H1 (cell line): ENCODE results near the gene ID2. TPM values are rescaled to one million over a fixed set of nuclear protein-coding genes. Genes with fewer than 3 reads are reported as not detected.

Experiments
- CTCF ChIA-PET: fragments of 300-600 bp; sonication (Branson Sonifier 250); formaldehyde crosslinking; loops from one replicate; lab custom pipeline; 2021; ENCODE audit not compliant: partially characterized antibody; lab: Charles Lee
- POLR2A ChIA-PET: fragments of 300-600 bp; sonication (Branson Sonifier 250); formaldehyde crosslinking; loops from one replicate; lab custom pipeline; 2021; ENCODE audit warnings: inconsistent platforms; ENCODE audit not compliant: partially characterized antibody; lab: Charles Lee
- DNase-seq, 2 experiments: peaks; one replicate each; pipeline versions ENCODE4 v3.0.0 to v3.0.0-alpha.2; 2010 to 2022; ENCODE audit warnings: low spot score in 2 of 2, low read depth in 1 of 2, mixed read lengths in 1 of 2
- FAIRE-seq: peaks from 2 replicates; lab custom pipeline; 2011; peaks lifted over from hg19 to GRCh38; lab: Jason Lieb, UNC
- H2AFZ ChIP-seq: 2 replicates; pipeline ENCODE4 v1.8.1; 2012; ENCODE audit warnings: low read length, inconsistent platforms
- H2AK5ac ChIP-seq: 2 replicates; pipeline ENCODE4 v1.6.1; 2013; ENCODE audit warnings: low read depth, low read length
- H2BK120ac ChIP-seq: replicated peaks from 2 replicates; pipeline ENCODE3; 2013; ENCODE audit warnings: low read depth, low read length, inconsistent platforms
- H2BK12ac ChIP-seq: 2 replicates; pipeline ENCODE4 v1.6.1; 2013; ENCODE audit warnings: low read depth, low read length
- H2BK15ac ChIP-seq: 2 replicates; pipeline ENCODE4 v1.6.1; 2013; ENCODE audit warnings: low read length
- H2BK20ac ChIP-seq: 2 replicates; pipeline ENCODE4 v1.6.1; 2013; ENCODE audit warnings: low read length
- H2BK5ac ChIP-seq: 2 replicates; pipeline ENCODE4 v1.6.1; 2013; ENCODE audit warnings: low read depth, low read length
- H3K14ac ChIP-seq: 2 replicates; pipeline ENCODE4 v1.6.1; 2013; ENCODE audit warnings: inconsistent platforms; ENCODE audit not compliant: insufficient read length
- H3K18ac ChIP-seq: 2 replicates; pipeline ENCODE4 v1.6.1; 2013; ENCODE audit warnings: low read length; ENCODE audit errors: extremely low read depth
- H3K23ac ChIP-seq: 2 replicates; pipeline ENCODE4 v1.6.1; 2013; ENCODE audit warnings: inconsistent platforms; ENCODE audit not compliant: insufficient read length
- H3K23me2 ChIP-seq: 2 replicates; pipeline ENCODE4 v1.6.1; 2013; ENCODE audit warnings: low read depth, low read length
- H3K27ac ChIP-seq: 2 replicates; pipeline ENCODE4 v1.6.1; 2011; ENCODE audit warnings: low read depth, low read length, inconsistent platforms
- H3K27me3 ChIP-seq, 4 experiments: replicated peaks in 1 of 4; 1 replicate in 1 of 4; 2 replicates in 3 of 4; pipeline versions ENCODE4 v1.6.1 to v1.8.1; 2011 to 2013; ENCODE audit warnings: low read length in 3 of 4, mild to moderate bottlenecking in 3 of 4, inconsistent platforms in 2 of 4, mixed read lengths in 2 of 4, moderate library complexity in 1 of 4; ENCODE audit not compliant: control insufficient read depth in 3 of 4, insufficient read depth in 3 of 4; ENCODE audit errors: extremely low read depth in 1 of 4
- H3K36me3 ChIP-seq, 4 experiments: 2 replicates each; pipeline versions ENCODE4 v1.6.1 to v1.8.1; 2011 to 2013; ENCODE audit warnings: mild to moderate bottlenecking in 4 of 4, low read length in 3 of 4, moderate library complexity in 2 of 4, control low read depth in 1 of 4, inconsistent platforms in 1 of 4; ENCODE audit not compliant: insufficient read depth in 4 of 4, control insufficient read depth in 2 of 4
- H3K4ac ChIP-seq: replicated peaks from 2 replicates; pipeline ENCODE3; 2013; ENCODE audit warnings: low read length, low read depth, mixed read lengths, inconsistent platforms; ENCODE audit not compliant: insufficient read length
- H3K4me1 ChIP-seq, 4 experiments: replicated peaks in 1 of 4; 1 replicate in 1 of 4; 2 replicates in 3 of 4; pipeline versions ENCODE4 v1.6.1 to v1.8.1; 2011 to 2013; ENCODE audit warnings: low read length in 3 of 4, inconsistent platforms in 2 of 4, mixed read lengths in 1 of 4; ENCODE audit not compliant: insufficient read depth in 4 of 4, control insufficient read depth in 3 of 4
- H3K4me2 ChIP-seq, 2 experiments: 2 replicates each; pipeline versions ENCODE4 v1.6.1 to v1.8.1; 2011 to 2013; ENCODE audit warnings: low read depth in 2 of 2, low read length in 2 of 2, control low read depth in 1 of 2, inconsistent platforms in 1 of 2, mild to moderate bottlenecking in 1 of 2; ENCODE audit not compliant: insufficient read depth in 1 of 2
- H3K4me3 ChIP-seq, 4 experiments: fragments of 200-600, 300-600 bp in 1 of 4; sonication (generic), shearing (Covaris generic), sonication (Bioruptor Twin) in 1 of 4; 2 replicates each; pipeline versions ENCODE4 v1.5.1 to v1.8.1; 2011 to 2016; ENCODE audit warnings: low read length in 4 of 4, low read depth in 3 of 4, control low read depth in 2 of 4, inconsistent platforms in 2 of 4, mild to moderate bottlenecking in 2 of 4, mixed read lengths in 1 of 4, moderate library complexity in 1 of 4; ENCODE audit not compliant: insufficient read depth in 2 of 4; ENCODE audit errors: extremely low read depth in 1 of 4
- H3K56ac ChIP-seq: replicated peaks from 2 replicates; pipeline ENCODE3; 2013; ENCODE audit warnings: low read depth, mild to moderate bottlenecking, mixed read lengths, low read length, inconsistent platforms; ENCODE audit not compliant: insufficient read length
- H3K79me1 ChIP-seq: 2 replicates; pipeline ENCODE4 v1.6.1; 2013; ENCODE audit warnings: low read depth, low read length, control low read depth
- H3K79me2 ChIP-seq, 2 experiments: 2 replicates each; pipeline versions ENCODE4 v1.6.1 to v1.8.1; 2012 to 2013; ENCODE audit warnings: low read length in 2 of 2, mild to moderate bottlenecking in 2 of 2, inconsistent platforms in 1 of 2; ENCODE audit not compliant: insufficient read depth in 2 of 2, control insufficient read depth in 1 of 2
- H3K9ac ChIP-seq, 4 experiments: replicated peaks in 1 of 4; 1 replicate in 1 of 4; 2 replicates in 3 of 4; pipeline versions ENCODE4 v1.6.1 to v1.8.1; 2011 to 2013; ENCODE audit warnings: low read depth in 3 of 4, low read length in 3 of 4, control low read depth in 2 of 4, mild to moderate bottlenecking in 2 of 4, moderate library complexity in 2 of 4, inconsistent platforms in 1 of 4; ENCODE audit errors: extremely low read depth in 1 of 4
- H3K9me3 ChIP-seq, 2 experiments: 2 replicates each; pipeline versions ENCODE4 v1.6.1 to v1.8.1; 2012 to 2013; ENCODE audit warnings: mild to moderate bottlenecking in 2 of 2, moderate library complexity in 2 of 2, control low read depth in 1 of 2, inconsistent platforms in 1 of 2, low read depth in 1 of 2, low read length in 1 of 2, mixed read lengths in 1 of 2; ENCODE audit not compliant: insufficient read depth in 2 of 2
- H4K20me1 ChIP-seq, 2 experiments: replicated peaks in 1 of 2; 2 replicates each; pipeline versions ENCODE3 to v1.8.1; 2011 to 2013; ENCODE audit warnings: inconsistent platforms in 2 of 2, low read length in 2 of 2, mild to moderate bottlenecking in 1 of 2; ENCODE audit not compliant: insufficient read depth in 2 of 2, control insufficient read depth in 1 of 2
- H4K5ac ChIP-seq: 2 replicates; pipeline ENCODE4 v1.6.1; 2013; ENCODE audit warnings: low read length, low read depth, mixed read lengths, inconsistent platforms; ENCODE audit not compliant: insufficient read length
- H4K8ac ChIP-seq: 2 replicates; pipeline ENCODE4 v1.8.0; 2013; ENCODE audit warnings: mild to moderate bottlenecking, moderate library complexity, low read length, inconsistent platforms; ENCODE audit not compliant: insufficient read depth; ENCODE audit errors: extremely low read depth
- H4K91ac ChIP-seq: replicated peaks from 2 replicates; pipeline ENCODE3; 2013; ENCODE audit warnings: low read length, mixed read lengths, inconsistent platforms; ENCODE audit not compliant: insufficient read length
- BCL11A ChIP-seq, 2 experiments: IDR thresholded peaks; one replicate each; pipeline ENCODE4 v1.6.1; 2011; ENCODE audit warnings: low read depth in 2 of 2, low read length in 2 of 2, mild to moderate bottlenecking in 2 of 2
- E2F6 ChIP-seq: IDR thresholded peaks from 2 replicates; pipeline ENCODE4 v1.6.1; 2012; ENCODE audit warnings: inconsistent platforms
- PHF8 ChIP-seq: fragments of 200-600 bp; sonication (generic); conservative IDR thresholded peaks from 2 replicates; pipeline ENCODE4 v1.7.1; 2012; ENCODE audit warnings: low read depth, mild to moderate bottlenecking, inconsistent platforms, low read length, moderate library complexity
- RNF2 ChIP-seq: fragments of 200-900, 300-1000 bp; sonication (generic); IDR thresholded peaks from 2 replicates; pipeline ENCODE4 v1.7.1; 2016; ENCODE audit warnings: borderline replicate concordance, low read depth, mild to moderate bottlenecking, antibody characterized with exemption, low read length; ENCODE audit not compliant: poor library complexity, severe bottlenecking; ENCODE audit errors: missing control alignments
- SP1 ChIP-seq: IDR thresholded peaks from 2 replicates; pipeline ENCODE4 v1.6.1; 2011; ENCODE audit warnings: low read depth, low read length
- TAF1 ChIP-seq: IDR thresholded peaks from 2 replicates; pipeline ENCODE4 v1.6.1; 2011; ENCODE audit warnings: mild to moderate bottlenecking, low read depth, low read length
- ZNF274 ChIP-seq: IDR thresholded peaks from 2 replicates; pipeline ENCODE4 v1.7.0; 2012; ENCODE audit warnings: low read length, borderline replicate concordance; ENCODE audit errors: extremely low read depth
- WGBS, 2 experiments: shearing (Covaris generic) in 1 of 2; methylation state at CpG; one replicate each; pipeline versions ENCODE4 v1.1.6 to v1.1.7; 2013 to 2015; ENCODE audit warnings: low lambda C conversion rate in 2 of 2, mixed read lengths in 2 of 2, inconsistent platforms in 1 of 2, low coverage in 1 of 2, missing lambda C conversion rate in 1 of 2; ENCODE audit not compliant: insufficient replicate concordance in 2 of 2, insufficient coverage in 1 of 2, insufficient read length in 1 of 2; ENCODE audit errors: extremely low coverage in 1 of 2, missing lambda C conversion rate in 1 of 2; 5-methylcytosine and 5-hydroxymethylcytosine counted together
- polyA plus RNA-seq, 7 experiments: library from polyadenylated mRNA; depleted of rRNA in 3 of 7; stranded (reverse) in 5 of 7; unstranded in 2 of 7; fragments of >200 nt in 5 of 7; fragments of 200-250 nt in 2 of 7; gene quantifications; 1 replicate in 5 of 7; 2 replicates in 1 of 7; 4 replicates in 1 of 7; pipeline versions ENCODE4 v1.2.1 to v1.2.3, GENCODE V29; 2011 to 2013; ENCODE audit warnings: missing spikeins in 2 of 7, mixed read lengths in 2 of 7
- total RNA-seq: library from RNA; stranded (reverse); fragmentation: NEBNext Ultra II Directional; extraction: Animal tissue kit (Norgen Biotek cat#: 25700); gene quantifications from 2 replicates; pipeline ENCODE4 v1.2.1, GENCODE V29; 2021

Gene ID2
- total and polyA plus RNA-seq, 2 of the 8 experiments (the other 6 are each of a cell fraction or from before 2014, with no cell fraction given) = 36.7 to 214 TPM

- Histone ChIP-seq H2BK15ac (no peak overlapping the region), H2AK5ac (no peak overlapping the region), H3K4me3 (no peak overlapping the region), H3K23me2 (peaks cover 9% of the 10 kb centered on the region; the same call in 1 of the 2 replicates), H3K36me3 (no peaks in the 10 kb centered on the region), H3K9ac (no peak overlapping the region), H4K91ac (no peak overlapping the region), H4K8ac (no peak overlapping the region), H3K18ac (no peak overlapping the region), H3K79me1 (no peaks in the 10 kb centered on the region), H2BK12ac (no peak overlapping the region), H3K9me3 (no peaks in the 10 kb centered on the region), H3K4me2 (no peak overlapping the region), H3K4me1 (peaks cover 0 to 3% (median 0%) of the 10 kb centered on the region in 4 experiments; a peak in 1 of 7 replicates), H3K27ac (no peak overlapping the region), H3K27me3 (no peaks in the 10 kb centered on the region), H2BK120ac (no peak overlapping the region), H4K5ac (no peak overlapping the region), H3K79me2 (no peaks in the 10 kb centered on the region), H3K4ac (no peak overlapping the region), H3K14ac (no peak overlapping the region), H3K56ac (no peak overlapping the region), H2BK20ac (no peak overlapping the region), H2BK5ac (no peak overlapping the region), H3K23ac (no peak overlapping the region), H4K20me1 (no peaks in the 10 kb centered on the region), H2AFZ (no peak overlapping the region)
- POLR2A ChIA-PET = interaction anchor here (1.3 kb wide), 1 partner anchor 13 kb away, joined by 3 read pairs; no protein-coding TSS in a partner anchor
- DNase-seq (no peak), FAIRE-seq (no peak)
- CTCF ChIA-PET = no interaction called here
- WGBS, 2 experiments = 90% methylated on average over 13 of the region's 13 CpGs; no CpG with 5 or more reads in 1 of the 2 experiments
- TF ChIP-seq PHF8 (no peak), E2F6 (no peak), BCL11A (IDR thresholded peaks at IDR 0.05; ENCODE audit: low read depth in 2 of 2, low read length in 2 of 2) (no peak), TAF1 (no peak), SP1 (no peak), ZNF274 (no peak), RNF2 (no peak)
These were observed 17.9 kb upstream of the ID2 start for GRCh38 chr2:8663997-8664396.
